Stimulated activated CD4-positive, alpha-beta T cell treated with anti-CD3 and anti-CD28 coated beads, Interleukin-2, amount 100 ng/mL, for 4 hours (primary cell): ENCODE results near the gene SLC26A4.
"Not testable (repeated sequence)": the region's sequence is repeated elsewhere in the genome, so short reads cannot be mapped to it uniquely, and the experiment has no call there.

Experiments
- DNase-seq: peaks from one replicate; pipeline ENCODE4 v3.0.0-alpha.2; 2020; ENCODE audit warnings: low read depth

Gene SLC26A4

GRCh38 chr7:107660381-107661080 lies at the start of gene SLC26A4:
TSS of gene SLC26A4 (plus strand) at chr7:107660828. CDS start at chr7:107661642, 814 bp downstream.
- no peak for DNase-seq

GRCh38 chr7:107613439-107613838 lies 47.2 kb upstream of the SLC26A4 start:
- DNase-seq, result no peak

GRCh38 chr7:107613948-107614347 lies 46.7 kb upstream of the SLC26A4 start:
- no peak for DNase-seq

GRCh38 chr7:107614425-107614824 lies 46.2 kb upstream of the SLC26A4 start:
- DNase-seq, result no peak

- DNase-seq, result no peak
Observed at GRCh38 chr7:107615910-107616680, 44.5 kb upstream of the SLC26A4 start.

GRCh38 chr7:107622429-107622828 lies 38.2 kb upstream of the SLC26A4 start:
- DNase-seq, result no peak

GRCh38 chr7:107622894-107623293 lies 37.7 kb upstream of the SLC26A4 start:
- DNase-seq, result no peak

GRCh38 chr7:107627002-107627401 lies 33.6 kb upstream of the SLC26A4 start:
- DNase-seq, result no peak

GRCh38 chr7:107628461-107629064 lies 32.1 kb upstream of the SLC26A4 start:
- DNase-seq, result no peak

- DNase-seq, result no peak
Observed at GRCh38 chr7:107630342-107630741, 30.3 kb upstream of the SLC26A4 start.

- DNase-seq, result no peak
Observed at GRCh38 chr7:107631588-107632491, 28.8 kb upstream of the SLC26A4 start.

GRCh38 chr7:107632492-107632865 lies 28.1 kb upstream of the SLC26A4 start:
- DNase-seq, result no peak

GRCh38 chr7:107638594-107638993 lies 22.0 kb upstream of the SLC26A4 start:
- DNase-seq, result no peak

- DNase-seq, result not testable (repeated sequence)
Observed at GRCh38 chr7:107639070-107639469, 21.6 kb upstream of the SLC26A4 start.

GRCh38 chr7:107641676-107642075 lies 19.0 kb upstream of the SLC26A4 start:
- DNase-seq, result no peak

- no peak for DNase-seq
Observed at GRCh38 chr7:107642501-107642900, 18.1 kb upstream of the SLC26A4 start.

- no peak for DNase-seq
Observed at GRCh38 chr7:107643407-107643806, 17.2 kb upstream of the SLC26A4 start.

GRCh38 chr7:107643938-107644308 lies 16.7 kb upstream of the SLC26A4 start:
- DNase-seq, result no peak

- DNase-seq, result no peak
Observed at GRCh38 chr7:107644309-107644974, 16.2 kb upstream of the SLC26A4 start.

- no peak for DNase-seq
Observed at GRCh38 chr7:107652642-107653041, 8.0 kb upstream of the SLC26A4 start.

GRCh38 chr7:107658467-107658866 lies 2.2 kb upstream of the SLC26A4 start:
- no peak for DNase-seq

GRCh38 chr7:107659666-107660065 lies 962 bp upstream of the SLC26A4 start:
- DNase-seq, result peak; percentile 49
